Mesendoderm (in vitro differentiated cells): ENCODE measurements around the gene DYRK1A.

ENCODE experiments used
- DNase-seq: peaks from one replicate; pipeline ENCODE4 v3.0.0; 2013
- H2AK5ac ChIP-seq: 2 replicates; pipeline ENCODE4 v1.6.1; 2013; ENCODE audit warnings: low read length, inconsistent platforms
- H2BK120ac ChIP-seq: 2 replicates; pipeline ENCODE4 v1.6.1; 2013; ENCODE audit warnings: low read depth, mild to moderate bottlenecking, low read length, moderate library complexity, mixed read lengths
- H2BK15ac ChIP-seq: replicated peaks from 2 replicates; pipeline ENCODE4 v1.6.1; 2013; ENCODE audit warnings: low read depth, mild to moderate bottlenecking, moderate library complexity
- H2BK5ac ChIP-seq: 2 replicates; pipeline ENCODE4 v1.6.1; 2013; ENCODE audit warnings: low read length, inconsistent platforms
- H3K18ac ChIP-seq: 2 replicates; pipeline ENCODE4 v1.6.1; 2013; ENCODE audit warnings: mild to moderate bottlenecking, low read length, mixed read lengths
- H3K23ac ChIP-seq: one replicate; pipeline ENCODE4 v1.6.1; 2013; ENCODE audit warnings: low read length
- H3K27ac ChIP-seq: 2 replicates; pipeline ENCODE4 v1.5.1; 2013; ENCODE audit warnings: low read depth, mild to moderate bottlenecking, inconsistent platforms, low read length, moderate library complexity
- H3K27me3 ChIP-seq: 2 replicates; pipeline ENCODE4 v1.6.1; 2013; ENCODE audit warnings: low read length, control low read depth, mild to moderate bottlenecking, inconsistent platforms; ENCODE audit not compliant: insufficient read depth, poor library complexity
- H3K36me3 ChIP-seq: 2 replicates; pipeline ENCODE4 v1.6.1; 2013; ENCODE audit warnings: low read length, inconsistent platforms; ENCODE audit not compliant: control insufficient read depth, insufficient read depth
- H3K4ac ChIP-seq: one replicate; pipeline ENCODE4 v1.6.1; 2013; ENCODE audit warnings: low read depth, mild to moderate bottlenecking, low read length, moderate library complexity
- H3K4me1 ChIP-seq: 2 replicates; pipeline ENCODE4 v1.6.1; 2013; ENCODE audit warnings: low read depth, low read length, inconsistent platforms; ENCODE audit not compliant: control insufficient read depth
- H3K4me2 ChIP-seq: 2 replicates; pipeline ENCODE4 v1.6.1; 2013; ENCODE audit warnings: low read length
- H3K4me3 ChIP-seq: 2 replicates; pipeline ENCODE4 v1.5.1; 2013; ENCODE audit warnings: mild to moderate bottlenecking, low read length
- H3K56ac ChIP-seq: one replicate; pipeline ENCODE4 v1.6.1; 2013; ENCODE audit warnings: low read length
- H3K79me1 ChIP-seq: 2 replicates; pipeline ENCODE4 v1.6.1; 2013; ENCODE audit warnings: low read length, inconsistent platforms
- H3K79me2 ChIP-seq: 2 replicates; pipeline ENCODE4 v1.6.1; 2013; ENCODE audit warnings: mild to moderate bottlenecking, low read length; ENCODE audit not compliant: control insufficient read depth, insufficient read depth
- H3K9ac ChIP-seq: 2 replicates; pipeline ENCODE4 v1.6.1; 2013; ENCODE audit warnings: low read length, inconsistent platforms
- H4K5ac ChIP-seq: one replicate; pipeline ENCODE4 v1.6.1; 2013; ENCODE audit warnings: low read length
- H4K8ac ChIP-seq: one replicate; pipeline ENCODE4 v1.6.1; 2013; ENCODE audit warnings: low read depth, mild to moderate bottlenecking, control low read depth, low read length, moderate library complexity
- WGBS: extraction: QIAGEN DNeasy Blood & Tissue Kit; methylation state at CpG from one replicate; pipeline ENCODE4 v1.1.7; 2013; ENCODE audit warnings: low lambda C conversion rate, missing lambda C conversion rate; ENCODE audit not compliant: insufficient coverage; ENCODE audit errors: extremely low coverage; 5-methylcytosine and 5-hydroxymethylcytosine counted together

Gene DYRK1A

GRCh38 chr21:37483776-37484175, 117.2 kb downstream of the DYRK1A start:
- no peak overlapping the region for H3K27ac ChIP-seq
- WGBS: no CpG with 5 or more reads among the region's 7 CpGs
- H3K4me2 ChIP-seq: no peak overlapping the region
- H3K18ac ChIP-seq: no peak overlapping the region
- peaks cover 2% of the 10 kb centered on the region for H3K79me2 ChIP-seq
- no peak overlapping the region for H2BK120ac ChIP-seq
- H4K8ac ChIP-seq: no peak overlapping the region
- no peak overlapping the region for H3K4ac ChIP-seq
- no peak overlapping the region for H2AK5ac ChIP-seq
- H2BK15ac ChIP-seq: no peak overlapping the region
- peak; percentile 91 for DNase-seq
- H3K27me3 ChIP-seq: no peaks in the 10 kb centered on the region
- no peak overlapping the region for H3K4me3 ChIP-seq
- H3K79me1 ChIP-seq: peaks cover 6% of the 10 kb centered on the region
- no peak overlapping the region for H2BK5ac ChIP-seq
- H3K9ac ChIP-seq: no peak overlapping the region
- H3K36me3 ChIP-seq: peaks cover 2% of the 10 kb centered on the region
- H3K23ac ChIP-seq: no peak overlapping the region
- H4K5ac ChIP-seq: no peak overlapping the region
- H3K4me1 ChIP-seq: no peaks in the 10 kb centered on the region
- no peak overlapping the region for H3K56ac ChIP-seq

- H3K79me1 ChIP-seq: peaks cover 4% of the 10 kb centered on the region
- H3K4me3 ChIP-seq: no peak overlapping the region
- no peak overlapping the region for H2BK120ac ChIP-seq
- H4K5ac ChIP-seq: no peak overlapping the region
- no peaks in the 10 kb centered on the region for H3K79me2 ChIP-seq
- no peak overlapping the region for H3K4ac ChIP-seq
- H3K4me1 ChIP-seq: no peaks in the 10 kb centered on the region
- no peak overlapping the region for H3K56ac ChIP-seq
- no peak overlapping the region for H3K9ac ChIP-seq
- H4K8ac ChIP-seq: no peak overlapping the region
- WGBS: no CpG with 5 or more reads among the region's 7 CpGs
- peaks cover 2% of the 10 kb centered on the region for H3K36me3 ChIP-seq
- no peak overlapping the region for H2AK5ac ChIP-seq
- DNase-seq: no peak
- no peak overlapping the region for H2BK5ac ChIP-seq
- no peak overlapping the region for H3K23ac ChIP-seq
- no peak overlapping the region for H2BK15ac ChIP-seq
- no peak overlapping the region for H3K27ac ChIP-seq
- no peaks in the 10 kb centered on the region for H3K27me3 ChIP-seq
- no peak overlapping the region for H3K18ac ChIP-seq
- H3K4me2 ChIP-seq: no peak overlapping the region
Measured at GRCh38 chr21:37484535-37485474, 118.2 kb downstream of the DYRK1A start.

GRCh38 chr21:37489553-37489952, 123.0 kb downstream of the DYRK1A start:
- no peaks in the 10 kb centered on the region for H3K36me3 ChIP-seq

GRCh38 chr21:37490084-37490483, 123.5 kb downstream of the DYRK1A start:
- DNase-seq: no peak
- no peaks in the 10 kb centered on the region for H3K79me2 ChIP-seq
- H3K27ac ChIP-seq: no peak overlapping the region
- no peak overlapping the region for H3K9ac ChIP-seq
- WGBS: no CpG with 5 or more reads among the region's 7 CpGs
- no peak overlapping the region for H2AK5ac ChIP-seq
- no peaks in the 10 kb centered on the region for H3K27me3 ChIP-seq
- H3K56ac ChIP-seq: no peak overlapping the region
- no peak overlapping the region for H2BK120ac ChIP-seq
- H3K18ac ChIP-seq: no peak overlapping the region
- H3K79me1 ChIP-seq: peaks cover 3% of the 10 kb centered on the region
- no peak overlapping the region for H2BK15ac ChIP-seq
- no peak overlapping the region for H3K23ac ChIP-seq
- H4K5ac ChIP-seq: no peak overlapping the region
- H3K4me2 ChIP-seq: no peak overlapping the region
- no peak overlapping the region for H3K4ac ChIP-seq
- H3K4me3 ChIP-seq: no peak overlapping the region
- H3K36me3 ChIP-seq: no peaks in the 10 kb centered on the region
- no peak overlapping the region for H4K8ac ChIP-seq
- H2BK5ac ChIP-seq: no peak overlapping the region
- no peaks in the 10 kb centered on the region for H3K4me1 ChIP-seq

More at GRCh38 chr21:37489553-37489952, 123.0 kb downstream of the DYRK1A start:
- Histone ChIP-seq H3K56ac (no peak overlapping the region), H3K79me2 (no peaks in the 10 kb centered on the region), H3K4ac (no peak overlapping the region), H4K8ac (no peak overlapping the region), H4K5ac (no peak overlapping the region), H3K27me3 (no peaks in the 10 kb centered on the region), H2BK15ac (no peak overlapping the region), H2AK5ac (no peak overlapping the region), H3K23ac (no peak overlapping the region), H3K4me2 (no peak overlapping the region), H3K27ac (no peak overlapping the region), H2BK120ac (no peak overlapping the region), H3K9ac (no peak overlapping the region), H3K4me3 (no peak overlapping the region), H3K4me1 (no peaks in the 10 kb centered on the region), H3K18ac (no peak overlapping the region), H3K79me1 (peaks cover 4% of the 10 kb centered on the region), H2BK5ac (no peak overlapping the region)
- no peak for DNase-seq
- no CpG with 5 or more reads among the region's 1 CpG for WGBS

GRCh38 chr21:37496972-37497371, 130.4 kb downstream of the DYRK1A start:
- H2BK120ac ChIP-seq: no peak overlapping the region
- H3K56ac ChIP-seq: no peak overlapping the region
- H4K8ac ChIP-seq: no peak overlapping the region
- H3K27me3 ChIP-seq: no peaks in the 10 kb centered on the region
- no peak overlapping the region for H3K9ac ChIP-seq
- no peak overlapping the region for H4K5ac ChIP-seq
- H3K79me1 ChIP-seq: peaks cover 7% of the 10 kb centered on the region
- H3K23ac ChIP-seq: no peak overlapping the region
- no CpG with 5 or more reads among the region's 4 CpGs for WGBS
- H3K36me3 ChIP-seq: no peaks in the 10 kb centered on the region
- no peak overlapping the region for H2BK15ac ChIP-seq
- no peaks in the 10 kb centered on the region for H3K4me1 ChIP-seq
- H2AK5ac ChIP-seq: no peak overlapping the region
- no peak overlapping the region for H3K4ac ChIP-seq
- H3K4me2 ChIP-seq: no peak overlapping the region
- H3K79me2 ChIP-seq: peaks cover 2% of the 10 kb centered on the region
- DNase-seq: no peak
- no peak overlapping the region for H3K18ac ChIP-seq
- no peak overlapping the region for H2BK5ac ChIP-seq
- no peak overlapping the region for H3K27ac ChIP-seq
- no peak overlapping the region for H3K4me3 ChIP-seq
